DMS 273 (cell line): ENCODE measurements around the gene RBMS1.

Experiments
- DNase-seq: peaks from one replicate; lab custom pipeline; 2025; ENCODE audit not compliant: unreplicated experiment; lab: John Stamatoyannopoulos, UW

RBMS1 gene

GRCh38 chr2:160232905-160233475 is 260.6 kb downstream of the RBMS1 start:
- no peak for DNase-seq

- no peak for DNase-seq
Measured at GRCh38 chr2:160229591-160229990, 264.0 kb downstream of the RBMS1 start.

- DNase-seq: no peak
Measured at GRCh38 chr2:160228141-160228917, 265.3 kb downstream of the RBMS1 start.

DNA sequence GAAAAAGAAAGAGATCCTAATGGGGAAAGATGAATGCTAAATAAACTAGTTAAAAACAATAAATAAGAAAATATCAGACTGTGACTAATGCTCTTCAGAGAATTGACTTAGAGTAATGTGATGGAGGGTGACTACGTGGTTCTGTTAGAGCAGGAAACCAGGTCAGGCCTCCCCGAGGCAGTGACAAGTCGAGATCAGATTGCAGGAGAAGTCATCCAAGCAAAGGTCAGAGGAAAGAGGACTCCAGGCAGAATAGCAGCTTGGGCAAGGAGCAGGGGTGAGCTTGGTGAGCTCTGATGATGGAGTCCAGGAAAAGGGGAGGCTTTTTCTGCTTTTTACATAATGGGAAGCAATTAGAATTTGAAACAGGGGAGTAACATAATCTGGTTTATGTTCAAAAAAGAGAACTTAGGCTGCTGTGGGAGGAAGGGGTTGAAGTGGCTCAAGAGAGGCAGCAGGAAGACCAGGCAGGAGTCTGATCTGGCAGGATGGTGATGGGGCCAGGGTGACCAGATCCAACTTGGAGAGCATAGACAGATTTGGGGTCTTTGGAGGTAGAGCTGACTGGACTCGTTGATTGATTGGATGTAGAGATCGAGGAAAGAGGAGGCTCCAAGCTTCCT is 266.2 kb downstream of the RBMS1 start:
- no peak for DNase-seq

- no peak for DNase-seq
Measured at GRCh38 chr2:160226367-160226766, 267.2 kb downstream of the RBMS1 start.

GRCh38 chr2:160225722-160226121 is 267.9 kb downstream of the RBMS1 start:
- DNase-seq: no peak

DNA sequence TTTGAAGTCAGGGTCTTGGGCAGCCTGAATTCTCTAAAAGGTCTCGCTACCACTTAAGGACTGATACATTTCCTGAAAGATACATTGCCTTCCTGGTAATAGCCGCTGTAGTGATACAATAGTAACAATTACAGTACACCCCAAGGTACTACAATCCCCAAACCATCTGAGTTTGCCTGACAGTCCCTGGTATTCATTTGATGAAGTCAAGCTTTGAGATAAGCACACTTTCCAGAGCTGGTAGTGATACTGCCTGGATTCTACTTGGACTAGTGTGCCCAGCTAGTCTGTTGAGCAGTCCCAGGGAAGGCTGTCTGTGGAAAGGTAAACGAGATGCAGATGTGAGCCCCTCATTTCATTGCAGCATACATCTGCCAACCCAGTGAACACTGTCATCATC is 269.1 kb downstream of the RBMS1 start:
- no peak for DNase-seq

- DNase-seq: peak; percentile 7
Measured at GRCh38 chr2:160224060-160224459, 269.5 kb downstream of the RBMS1 start.

DNA sequence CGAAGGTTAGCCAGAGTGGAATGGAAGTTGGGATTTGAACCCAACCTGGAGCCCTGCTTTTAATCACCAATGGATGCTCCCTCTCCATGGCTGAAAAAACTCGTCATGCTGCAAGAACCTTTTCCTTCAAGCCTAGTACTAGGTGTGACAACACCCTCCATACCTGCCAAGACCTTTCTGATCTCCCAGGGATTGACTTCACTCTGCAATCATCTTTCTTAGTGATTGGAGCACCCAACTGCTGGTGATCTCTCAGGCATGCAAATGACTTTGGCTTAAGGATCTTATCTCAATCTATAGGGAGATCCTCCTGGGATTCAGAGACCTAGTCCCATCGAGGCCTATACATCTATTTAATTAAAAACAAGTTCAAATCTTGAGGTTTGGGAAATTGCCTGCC is 270.0 kb downstream of the RBMS1 start:
- DNase-seq: no peak

DNA sequence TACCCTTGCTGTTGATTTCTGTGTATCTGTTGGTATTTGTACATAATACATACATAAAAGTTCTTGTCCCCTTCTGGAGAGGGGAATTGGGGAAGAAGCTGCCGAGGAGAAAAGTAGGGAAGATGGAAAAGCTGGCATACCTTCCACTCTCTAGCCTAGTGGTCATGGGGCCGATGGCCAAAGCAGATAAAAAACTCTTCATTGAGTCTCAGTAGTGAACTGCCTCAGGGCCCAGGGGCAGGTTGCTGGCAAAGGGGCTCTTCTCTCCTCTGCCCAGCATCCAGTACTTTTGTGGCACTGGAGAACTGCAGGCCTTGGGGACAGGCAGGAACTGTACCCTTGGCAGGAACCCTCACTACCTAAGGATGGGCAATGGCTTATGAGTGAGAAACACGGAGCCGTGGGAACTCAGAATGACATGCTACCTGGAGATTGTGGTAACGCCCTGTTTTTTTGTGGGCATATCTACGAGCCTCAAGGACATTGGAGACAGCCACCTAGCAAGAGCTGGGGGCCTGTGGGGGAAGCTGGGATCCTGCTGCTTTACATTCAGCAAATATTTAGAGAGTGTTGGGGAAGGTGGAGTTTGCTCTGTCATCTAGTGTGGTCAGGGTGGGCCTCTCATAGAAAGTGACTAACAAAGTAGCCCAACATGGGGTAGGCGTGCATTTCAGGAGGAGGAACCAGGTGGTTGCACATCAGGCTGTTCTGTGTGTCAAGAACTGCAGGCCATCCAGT is 270.9 kb downstream of the RBMS1 start:
- no peak for DNase-seq
